ENCODE results near the gene TOP2A.
"Not testable (repeated sequence)": the region's sequence is repeated elsewhere in the genome, so short reads cannot be mapped to it uniquely, and the experiment has no call there.

Gene TOP2A

DNA sequence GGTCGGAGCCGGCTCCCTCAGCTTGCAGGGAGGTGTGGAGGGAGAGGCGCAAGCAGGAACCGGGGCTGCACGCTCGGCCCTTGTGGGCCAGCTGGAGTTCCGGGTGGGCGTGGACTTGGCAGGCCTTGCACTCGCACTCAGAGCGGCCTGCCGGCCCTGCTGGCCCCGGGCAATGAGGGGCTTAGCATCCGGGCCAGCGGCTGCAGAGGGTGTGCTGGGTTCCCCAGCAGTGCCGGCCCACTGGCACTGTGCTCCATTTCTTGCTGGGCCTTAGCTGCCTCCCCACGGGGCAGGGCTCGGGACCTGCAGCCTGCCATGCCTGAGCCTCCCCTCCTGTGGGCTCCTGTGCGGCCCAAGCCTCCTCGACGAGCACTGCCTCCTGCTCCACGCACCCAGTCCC lies 41.9 kb downstream of the TOP2A start:
- not testable (repeated sequence) for DNase-seq (ENCODE audit: low read depth, low spot score)

DNA sequence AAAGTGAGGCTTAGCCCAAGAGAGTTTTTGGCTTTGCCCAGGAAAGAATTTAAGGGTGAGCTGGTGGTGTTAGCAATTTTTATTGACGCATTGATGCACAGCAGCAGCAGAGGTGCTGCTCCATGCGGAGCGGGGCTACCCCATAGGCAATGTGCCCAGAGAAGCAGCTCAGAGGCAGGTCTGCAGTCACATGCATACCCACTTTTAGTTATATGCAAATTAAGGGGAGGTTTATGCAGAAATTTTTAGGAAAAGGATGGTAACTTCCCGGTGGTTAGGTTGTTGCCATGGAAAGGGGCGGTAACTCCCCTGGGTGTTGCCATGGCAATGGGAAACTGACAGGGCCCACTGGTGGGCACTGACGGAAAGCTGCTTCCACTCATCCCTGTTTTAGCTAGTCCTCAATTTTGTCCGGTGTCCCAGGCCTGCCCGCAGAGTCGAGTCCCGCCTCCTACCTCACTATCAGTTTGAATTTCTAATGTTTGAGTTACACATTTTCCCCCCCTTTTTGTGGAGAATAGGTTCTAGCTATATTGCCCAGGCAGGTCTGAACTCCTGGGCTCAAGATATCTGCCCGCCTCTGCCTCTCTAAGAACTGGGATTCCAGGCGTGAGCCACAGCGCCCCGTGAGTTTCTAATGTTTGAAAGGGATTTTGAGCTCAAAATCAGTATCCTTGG lies 42.7 kb downstream of the TOP2A start:
- no peak for DNase-seq (ENCODE audit: low read depth, low spot score)

DNA sequence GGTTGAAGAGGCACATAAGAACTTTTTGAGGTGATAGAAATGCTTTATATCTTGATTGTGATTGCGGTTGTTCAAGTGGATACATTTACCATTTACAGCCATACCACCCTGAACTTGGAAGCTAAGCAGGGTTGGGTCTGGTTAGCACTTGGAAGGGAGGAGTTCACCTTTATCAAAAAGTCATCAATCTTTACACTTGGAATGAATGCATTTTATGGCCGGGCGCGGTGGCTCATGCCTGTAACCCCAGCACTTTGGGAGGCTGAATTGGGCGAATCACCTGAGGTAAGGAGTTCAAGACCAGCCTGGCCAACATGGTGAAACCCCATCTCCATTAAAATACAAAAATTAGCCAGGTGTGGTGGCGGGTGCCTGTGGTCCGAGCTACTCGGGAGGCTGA lies 43.7 kb downstream of the TOP2A start:
- DNase-seq (ENCODE audit: low read depth, low spot score) = no peak

DNA sequence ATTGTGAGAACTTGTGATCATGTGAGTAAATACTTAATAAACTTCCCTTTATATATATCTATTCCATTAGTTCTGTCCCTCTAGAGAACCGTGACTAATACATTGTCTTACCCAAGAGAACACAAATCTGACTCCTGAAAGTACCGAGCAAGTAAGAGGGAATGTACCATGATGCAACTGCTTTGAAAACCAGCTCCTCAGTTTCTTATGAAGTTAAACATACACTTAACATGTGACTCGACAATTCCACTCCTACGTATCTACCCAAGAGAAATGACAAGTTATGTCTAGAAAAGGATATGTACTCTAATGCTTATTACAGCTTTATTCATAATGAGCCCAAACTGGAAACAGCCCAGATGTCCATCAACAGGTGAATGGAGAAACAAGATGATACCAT lies 44.4 kb downstream of the TOP2A start:
- DNase-seq (ENCODE audit: low read depth, low spot score) = no peak

DNA sequence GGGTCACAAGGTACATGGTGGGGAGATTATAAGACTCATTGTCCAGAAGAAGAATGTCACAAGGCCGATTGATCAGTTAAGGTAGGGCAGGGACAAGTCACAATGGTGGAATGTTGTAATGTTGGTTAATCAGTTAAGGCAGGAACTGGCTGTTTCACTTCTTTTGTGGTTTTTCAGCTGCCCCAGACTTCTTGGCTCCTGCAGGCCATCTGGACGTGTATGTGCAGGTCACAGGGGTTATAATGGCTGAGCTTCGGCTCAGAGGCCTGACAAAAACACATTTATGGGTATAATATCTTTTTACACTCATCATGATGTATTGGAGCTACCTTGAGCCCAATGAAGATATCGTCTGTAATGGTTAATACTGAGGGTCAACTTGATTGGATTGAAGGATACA lies 45.1 kb downstream of the TOP2A start:
- not testable (repeated sequence) for DNase-seq (ENCODE audit: low read depth, low spot score)

DNA sequence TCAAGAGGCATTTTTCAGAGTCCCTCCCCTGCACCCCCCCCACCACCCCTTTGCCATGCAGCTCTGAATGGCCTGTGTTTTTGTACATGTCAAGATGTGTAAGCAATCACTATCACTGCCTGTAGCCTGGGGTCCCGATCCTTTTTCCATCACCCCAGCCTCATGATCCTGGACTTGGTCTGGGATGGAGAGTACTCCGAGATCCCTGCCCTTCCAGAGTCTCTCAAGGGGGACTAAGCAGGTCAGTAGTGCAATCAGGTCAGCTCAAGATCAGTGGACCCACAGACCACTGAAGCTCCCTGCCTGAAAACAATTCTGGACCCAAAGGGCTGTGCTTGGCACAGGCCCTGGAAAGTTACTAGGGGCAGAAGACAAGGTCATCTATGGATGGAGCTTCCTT lies 45.7 kb downstream of the TOP2A start:
- DNase-seq (ENCODE audit: low read depth, low spot score) = no peak

DNA sequence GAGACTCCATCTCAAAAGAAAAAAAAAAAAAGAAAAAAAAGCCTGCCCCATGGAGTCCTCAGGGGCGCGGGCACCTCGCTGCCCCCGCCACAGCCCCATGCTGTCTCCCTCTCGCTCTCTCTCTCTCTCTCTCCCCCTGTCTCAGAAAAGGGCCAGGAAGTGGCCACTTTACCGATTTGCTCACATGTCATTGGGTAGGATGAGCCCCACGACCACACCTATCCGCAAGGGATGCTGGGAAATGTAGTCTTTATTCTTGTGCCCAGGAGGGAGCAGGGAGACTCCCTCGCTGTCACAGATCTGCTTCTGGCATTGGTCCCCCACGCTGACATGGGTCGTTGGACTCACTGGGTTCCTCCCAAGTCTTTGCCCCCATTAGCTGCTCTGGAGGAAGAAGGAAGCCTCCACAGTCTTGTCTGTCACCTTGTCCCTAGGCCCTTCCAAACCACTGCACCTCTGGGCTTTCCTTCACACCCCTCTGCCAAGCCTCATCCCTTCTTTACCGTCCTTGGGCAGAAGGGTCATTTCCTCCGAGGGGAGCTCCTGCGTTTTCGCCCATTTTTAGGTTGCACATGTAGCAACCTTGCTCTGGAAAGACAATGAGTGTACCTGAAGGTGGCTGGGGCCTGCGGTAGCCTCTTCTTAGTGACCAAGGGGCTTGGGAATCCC lies 46.3 kb downstream of the TOP2A start:
- no peak for DNase-seq (ENCODE audit: low read depth, low spot score)

DNA sequence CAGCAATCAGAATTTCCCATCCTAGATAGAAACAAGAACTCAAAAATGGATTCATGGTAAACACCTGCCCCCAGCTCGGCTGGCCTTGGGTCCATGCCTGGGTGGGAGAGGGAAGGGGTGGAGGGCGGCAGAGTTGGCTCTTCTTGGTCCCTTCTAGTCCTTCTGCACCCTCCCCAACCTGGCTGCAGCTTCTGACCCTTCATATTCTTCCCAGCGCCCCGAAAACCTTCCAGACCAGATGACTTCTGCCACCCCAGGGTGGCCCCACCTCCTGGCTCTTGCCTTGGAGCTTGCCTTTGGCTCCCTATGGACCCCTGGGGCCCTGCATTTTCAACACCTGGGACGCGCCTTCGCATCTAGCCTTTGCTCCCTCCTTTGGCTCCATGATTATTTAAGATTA lies 47.8 kb downstream of the TOP2A start:
- no peak for DNase-seq (ENCODE audit: low read depth, low spot score)

DNA sequence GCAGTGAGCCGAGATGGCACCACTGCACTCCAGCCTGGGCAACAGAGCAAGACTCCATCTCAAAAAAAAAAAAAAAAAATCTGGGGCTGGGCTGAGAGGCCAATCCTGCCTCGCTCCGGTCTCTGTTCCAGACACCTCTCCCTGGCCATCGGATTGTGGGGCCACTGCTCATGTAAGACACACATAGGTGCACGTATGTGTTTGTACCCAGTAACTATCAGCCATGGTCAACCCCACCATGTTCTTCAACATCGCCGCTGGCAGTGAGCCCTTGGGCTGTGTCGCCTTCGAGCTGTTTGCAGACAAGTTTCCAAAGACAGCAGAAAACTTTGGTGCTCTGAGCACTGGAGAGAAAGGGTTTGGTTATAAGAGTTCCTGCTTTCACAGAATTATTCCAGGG lies 50.0 kb downstream of the TOP2A start:
- not testable (repeated sequence) for DNase-seq (ENCODE audit: low read depth, low spot score)

DNA sequence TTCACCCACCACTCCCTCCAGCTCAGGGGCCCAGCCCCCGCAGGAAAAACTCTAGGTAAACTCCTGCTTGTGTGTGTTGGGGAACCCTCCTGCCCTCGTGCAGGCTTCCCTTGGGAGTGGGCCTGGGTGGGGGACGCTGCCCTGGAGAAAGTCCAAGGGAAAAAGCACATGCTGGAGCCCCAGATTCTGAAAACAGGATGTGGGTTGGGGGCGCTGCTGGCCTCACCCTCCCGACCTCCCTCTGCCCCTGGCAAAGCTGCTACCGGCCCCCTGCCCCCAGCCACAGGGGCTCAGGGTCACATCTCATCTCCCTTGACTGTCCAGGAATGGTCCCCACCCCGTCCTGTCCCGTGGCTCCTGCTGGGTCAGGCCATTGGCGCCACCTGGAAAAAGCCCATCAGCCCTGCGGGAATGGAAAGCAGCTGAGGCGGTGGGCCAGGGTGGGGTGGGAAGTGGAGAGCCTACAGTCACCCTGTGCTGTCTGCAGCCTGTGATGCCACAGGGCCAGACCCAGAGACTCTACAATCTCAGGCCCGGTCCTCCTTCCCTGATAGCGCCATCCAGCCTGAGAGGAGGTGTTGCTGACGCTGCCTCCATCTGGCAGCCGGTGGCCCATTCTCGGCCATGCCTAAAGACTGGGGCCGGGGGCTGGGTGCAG lies 50.7 kb downstream of the TOP2A start:
- no peak for DNase-seq (ENCODE audit: low read depth, low spot score)

DNA sequence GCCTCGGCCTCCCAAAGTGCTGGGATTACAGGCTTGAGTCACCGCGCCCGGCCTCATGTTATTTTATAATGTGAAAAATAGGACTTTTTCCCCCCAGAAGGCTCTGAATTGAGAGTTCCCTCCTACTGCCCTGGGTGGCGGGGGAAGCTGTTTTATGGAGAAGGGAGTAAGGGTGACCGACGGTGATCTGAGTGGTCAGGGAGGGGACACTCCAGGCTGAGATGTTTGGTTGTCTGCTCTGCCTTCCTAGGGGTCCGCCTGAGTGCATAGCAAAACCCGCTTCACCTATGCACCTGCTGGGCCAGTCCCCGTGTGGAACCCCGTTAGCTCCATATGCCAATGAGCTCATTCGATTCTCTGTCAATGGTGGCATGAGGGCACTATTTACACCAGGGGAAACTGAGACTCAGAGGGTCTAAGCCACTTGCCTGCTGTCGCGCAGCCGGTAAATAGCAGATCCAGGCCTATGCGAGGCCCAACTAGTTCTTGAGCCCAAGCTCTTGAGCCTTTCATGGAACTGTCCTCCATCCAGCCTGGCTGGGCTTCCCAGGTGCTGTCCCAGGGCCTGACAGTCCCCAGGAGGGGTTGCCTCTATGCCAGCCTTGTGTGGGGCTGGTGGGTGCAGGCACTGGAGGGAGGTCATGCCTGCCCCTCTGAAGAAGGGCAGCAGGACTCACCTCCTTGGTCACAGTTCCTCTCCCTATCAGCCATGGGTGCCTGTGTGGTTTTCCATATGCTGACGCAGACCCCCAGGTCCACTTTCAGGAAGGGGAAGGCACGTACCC lies 51.4 kb downstream of the TOP2A start:
- no peak for DNase-seq (ENCODE audit: low read depth, low spot score)

DNA sequence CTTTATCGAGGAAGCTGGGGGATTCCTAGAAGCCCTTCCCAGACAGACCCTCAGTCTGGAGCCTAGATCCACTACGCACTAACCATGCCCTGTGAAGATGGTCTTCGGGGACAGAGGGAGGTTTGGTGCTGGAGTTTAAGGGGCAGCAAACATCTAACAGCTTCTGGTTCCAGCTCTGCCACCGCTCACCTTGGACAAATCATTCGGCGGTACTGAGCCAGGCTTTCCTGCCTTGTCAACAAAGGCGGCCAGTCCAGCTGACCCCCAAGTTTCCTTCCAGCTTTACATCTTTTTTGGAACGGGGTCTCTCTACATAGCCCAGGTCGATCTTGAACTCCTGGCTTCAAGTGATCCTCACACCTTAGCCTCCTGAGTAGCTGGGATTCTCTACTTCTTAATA lies 52.8 kb downstream of the TOP2A start:
- no peak for DNase-seq (ENCODE audit: low read depth, low spot score)

DNA sequence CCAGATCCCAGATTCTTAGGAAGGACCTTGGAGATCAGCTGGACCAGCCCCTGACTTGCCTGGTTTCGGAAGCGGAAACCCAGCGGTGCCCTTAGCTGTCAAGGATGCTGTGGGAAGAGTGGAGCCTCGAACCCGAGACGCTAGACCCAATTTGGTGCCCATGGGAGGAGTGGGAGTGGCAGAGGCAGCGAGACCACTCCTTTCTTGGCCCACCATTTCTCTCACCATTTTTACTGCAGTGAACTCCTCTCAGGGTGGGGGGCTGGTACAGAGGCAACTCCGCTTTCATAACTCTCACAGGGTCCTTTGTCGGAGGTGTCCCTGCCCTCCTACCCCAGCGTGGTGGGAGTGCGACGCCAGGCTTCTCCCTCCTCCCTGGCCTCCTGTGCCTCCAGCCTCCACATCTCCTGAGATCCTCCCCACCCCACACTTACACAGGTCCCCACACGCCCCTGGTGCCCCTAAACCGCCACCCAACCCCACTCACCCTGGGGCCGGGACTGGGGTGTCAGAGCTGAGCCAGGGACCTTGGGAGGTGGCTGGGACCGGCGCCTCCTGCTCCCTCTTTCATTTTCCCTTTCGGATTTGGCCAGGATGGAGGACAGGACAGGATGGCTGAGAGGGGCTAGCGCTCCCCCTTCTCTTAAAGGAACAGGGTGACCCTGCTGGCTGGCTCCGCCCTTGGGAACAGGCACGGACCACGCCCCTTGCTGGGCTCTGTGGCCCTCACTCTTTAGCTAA lies 53.4 kb downstream of the TOP2A start, which contains the start of gene GJD3:
Gene GJD3, minus strand, starts transcription at position 617 of the 741 bp plus-strand sequence. CDS start 922 bp downstream, outside the sequence.
- no peak for DNase-seq (ENCODE audit: low read depth, low spot score)

DNA sequence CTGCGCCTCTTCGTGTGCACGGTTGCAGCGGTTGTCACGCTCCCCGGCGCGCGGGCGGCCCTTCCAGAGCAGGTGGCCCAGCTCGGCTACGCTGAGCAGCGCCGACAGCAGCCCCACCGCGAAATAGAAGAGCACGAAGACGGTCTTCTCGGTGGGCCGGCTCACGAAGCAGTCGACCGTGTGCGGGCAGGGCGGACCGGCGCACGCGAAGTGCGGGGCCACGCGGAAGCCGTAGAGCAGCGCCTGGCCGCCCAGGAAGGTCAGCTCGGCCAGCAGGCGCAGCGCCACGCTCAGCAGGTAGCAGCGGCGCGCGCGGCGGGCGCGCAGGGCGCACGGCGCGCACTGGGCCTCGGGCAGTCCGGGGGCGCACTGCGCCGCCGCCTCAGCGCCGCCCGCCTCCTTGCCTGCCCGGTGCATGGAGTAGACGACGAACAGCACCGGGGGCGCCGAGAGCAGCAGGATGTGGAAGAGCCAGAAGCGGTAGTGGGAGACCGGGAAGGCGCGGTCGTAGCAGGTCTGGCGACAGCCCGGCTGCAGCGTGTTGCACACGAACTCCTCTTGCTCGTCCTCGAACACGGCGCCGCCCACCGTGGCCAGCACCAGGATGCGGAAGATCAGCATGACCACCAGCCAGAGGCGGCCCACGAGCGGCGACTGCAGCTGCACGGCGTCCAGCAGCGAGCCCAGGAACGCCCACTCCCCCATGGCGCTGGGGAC lies 54.4 kb downstream of the TOP2A start:
- no peak for DNase-seq (ENCODE audit: low read depth, low spot score)

DNA sequence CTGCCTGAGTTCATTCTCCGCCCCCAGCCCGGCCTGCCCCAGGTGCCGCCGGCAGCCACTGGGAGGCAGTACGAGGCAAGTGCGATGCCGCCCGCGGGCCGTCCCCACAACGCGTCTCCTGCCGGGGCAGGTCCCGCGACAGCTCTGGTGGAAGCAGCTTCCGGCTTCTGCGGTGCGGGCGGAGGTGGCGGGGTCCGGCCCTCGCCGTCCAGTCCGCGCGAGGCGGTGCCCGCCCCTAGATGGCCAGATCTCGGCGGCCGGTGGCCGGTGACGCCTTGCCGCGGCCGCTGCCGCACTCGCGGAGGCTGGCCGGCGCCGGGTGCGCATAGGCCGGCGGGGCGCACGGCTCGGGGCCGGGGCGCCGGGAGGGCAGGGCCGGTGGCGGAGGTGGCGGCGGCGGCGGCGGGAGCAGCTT lies 55.0 kb downstream of the TOP2A start:
- DNase-seq (ENCODE audit: low read depth, low spot score) = peak; percentile 73

DNA sequence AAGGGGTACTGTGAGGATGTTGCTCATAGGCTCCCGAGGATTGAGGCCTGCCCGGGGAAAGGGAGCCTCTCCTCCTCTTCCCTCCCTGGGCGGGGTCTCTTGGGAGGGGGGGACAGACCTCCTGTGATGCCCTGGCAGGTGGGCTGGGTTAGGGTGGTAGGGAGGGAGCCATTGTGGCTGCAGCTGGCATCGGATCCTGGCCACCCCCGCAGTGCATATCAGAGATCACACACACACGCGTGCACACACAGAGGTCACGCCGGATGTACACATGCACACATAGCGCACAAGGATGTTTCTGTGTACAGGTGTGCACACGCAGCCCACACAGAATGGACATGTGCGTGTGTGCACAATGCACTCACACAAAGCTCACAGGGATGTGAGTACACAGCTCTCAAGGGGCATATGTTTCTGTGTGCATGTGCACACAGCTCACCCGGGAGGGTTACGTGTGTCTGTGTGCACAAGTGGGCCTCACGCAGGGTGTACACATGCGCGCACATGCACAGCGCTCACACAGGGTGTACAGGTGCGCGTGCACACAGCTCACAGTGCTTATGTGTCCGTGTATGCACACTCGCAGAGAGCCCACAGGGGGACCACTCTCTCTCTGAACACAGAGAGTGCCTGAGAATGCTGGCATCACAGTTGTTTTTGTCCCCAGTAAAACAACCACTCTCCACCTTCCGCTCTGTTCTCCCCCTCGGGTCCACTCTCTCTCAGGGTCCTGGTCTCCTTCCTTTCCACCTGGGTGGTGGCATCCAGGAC lies 55.6 kb downstream of the TOP2A start:
- no peak for DNase-seq (ENCODE audit: low read depth, low spot score)

DNA sequence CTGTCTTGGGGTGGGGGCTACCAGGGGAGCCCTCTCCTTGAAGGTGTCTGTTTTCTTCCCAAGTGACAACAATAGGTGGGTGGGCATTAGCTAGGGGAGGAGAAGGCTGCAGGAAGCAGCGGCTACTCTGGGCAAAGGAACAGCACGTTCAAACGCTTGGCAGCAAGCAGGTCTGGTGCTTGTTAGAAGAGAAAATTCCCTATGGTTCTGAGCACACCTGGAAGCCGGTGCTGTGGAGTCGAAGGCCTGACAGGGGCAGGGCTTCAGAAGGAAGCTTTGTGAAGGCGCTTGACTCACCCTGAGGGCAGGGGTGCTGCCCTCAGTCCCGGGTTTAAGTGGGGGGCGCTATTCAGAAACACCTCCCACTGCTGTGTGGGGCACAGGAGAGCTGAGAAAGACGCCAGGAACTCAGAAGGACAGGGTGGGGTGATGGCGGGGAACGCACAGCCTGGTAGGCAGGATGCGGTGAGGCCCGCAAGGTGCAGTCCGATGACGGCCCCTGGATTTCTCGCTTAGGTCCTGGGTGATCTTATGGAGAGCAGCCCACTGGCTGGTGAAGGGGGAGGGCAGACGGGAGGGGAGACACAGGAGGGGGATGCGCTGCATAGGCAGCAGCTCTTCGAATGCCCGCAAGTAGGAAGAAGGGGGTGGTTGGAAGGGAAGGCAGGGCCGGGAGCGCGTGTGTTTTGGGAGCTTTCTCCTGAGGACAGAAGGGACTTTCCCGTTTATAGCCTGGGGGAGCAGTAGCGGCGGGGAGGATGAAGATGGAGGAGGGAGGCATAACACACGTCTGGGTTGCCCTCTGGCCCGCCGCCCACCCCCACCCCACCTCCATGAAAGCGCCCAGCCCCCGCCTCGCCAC lies 56.4 kb downstream of the TOP2A start:
- no peak for DNase-seq (ENCODE audit: low read depth, low spot score)

DNA sequence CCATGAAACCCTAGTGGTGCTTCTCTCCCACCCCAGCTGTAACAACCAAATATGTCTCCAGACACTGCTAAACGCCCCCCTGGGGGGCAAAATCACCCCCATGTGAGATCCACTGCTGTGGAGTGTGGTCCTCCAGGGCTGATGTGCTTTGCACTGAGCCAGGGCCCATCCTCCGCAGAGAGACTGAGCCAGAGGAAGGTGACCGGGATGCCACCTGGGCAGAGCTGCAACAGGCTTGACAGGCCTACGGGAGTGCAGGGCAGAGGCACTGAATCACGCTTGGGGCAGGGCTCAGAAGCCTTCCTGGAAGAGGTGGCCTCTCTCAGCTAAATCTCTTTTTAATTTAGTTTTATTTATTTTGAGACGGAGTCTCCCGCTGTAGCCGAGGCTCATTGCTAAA lies 57.6 kb downstream of the TOP2A start:
- DNase-seq (ENCODE audit: low read depth, low spot score) = no peak

Data from activated naive CD8-positive, alpha-beta T cell treated with anti-CD3 and anti-CD28 coated beads, Interleukin-2, amount 50 U/mL, for 16 hours (primary cell).